SK-N-MC (cell line): ENCODE results near the gene KCNN4.

ENCODE experiments used
- EZH2 ChIP-seq: fragments of 200-600 bp; sonication (generic); IDR thresholded peaks from one replicate; pipeline ENCODE4 v1.6.1; 2017; ENCODE audit warnings: antibody characterized with exemption
- POLR2AphosphoS5 ChIP-seq: IDR thresholded peaks from 2 replicates; pipeline ENCODE4 v1.6.1; 2012; ENCODE audit warnings: mild to moderate bottlenecking, low read depth, low read length, borderline replicate concordance

DNA sequence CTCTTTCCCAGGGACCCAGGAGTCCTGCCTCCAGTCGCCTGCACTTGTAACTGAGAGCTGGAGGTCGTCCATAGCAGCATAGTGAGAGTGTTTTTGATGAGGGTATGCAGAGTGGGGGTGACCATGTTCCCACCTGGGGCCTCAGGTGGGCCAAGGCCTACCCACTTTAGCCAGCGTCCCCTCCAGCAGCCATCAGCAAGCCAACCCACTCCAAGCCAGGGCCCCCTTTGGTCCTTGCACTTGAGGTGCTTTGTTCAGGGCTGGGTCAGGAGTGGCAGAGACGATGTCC is 14.1 kb downstream of the KCNN4 start:
- no peak for TF ChIP-seq EZH2
- no peak for TF ChIP-seq POLR2AphosphoS5
